ENCODE data around the gene ATAD1.
"Not testable (repeated sequence)": the region's sequence is repeated elsewhere in the genome, so short reads cannot be mapped to it uniquely, and the experiment has no call there.

The ATAD1 gene

DNA sequence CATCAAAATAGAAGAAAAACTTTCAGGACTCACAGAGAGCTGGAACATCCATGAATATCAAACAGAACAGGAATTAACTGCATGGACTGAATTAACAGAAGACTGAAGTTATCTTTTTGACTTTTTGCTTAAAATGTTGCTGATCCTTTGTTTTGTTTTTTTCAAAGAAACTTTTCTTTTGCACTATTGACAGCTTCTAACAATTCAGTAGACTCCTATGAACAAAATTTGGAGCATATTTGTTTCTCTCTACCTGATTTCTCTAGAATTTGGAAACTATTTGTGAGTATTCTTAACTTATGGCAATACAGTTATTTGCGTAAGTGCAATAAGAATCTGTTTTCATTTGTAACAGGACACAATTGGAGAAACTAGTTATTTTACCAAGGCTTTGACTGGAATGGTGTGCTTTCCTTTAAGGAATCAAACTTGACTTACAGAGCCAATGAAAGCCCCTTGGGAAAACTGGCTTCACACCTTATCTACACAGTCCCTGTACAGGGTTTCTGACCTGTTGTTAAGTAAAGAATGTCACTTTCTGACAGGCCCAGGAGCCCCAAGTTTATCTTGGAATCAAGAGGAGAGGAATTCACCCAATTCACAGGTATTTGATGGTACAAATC lies 16.1 kb downstream of the ATAD1 start:
- not testable (repeated sequence) for DNase-seq (ENCODE audit: low read depth)

DNA sequence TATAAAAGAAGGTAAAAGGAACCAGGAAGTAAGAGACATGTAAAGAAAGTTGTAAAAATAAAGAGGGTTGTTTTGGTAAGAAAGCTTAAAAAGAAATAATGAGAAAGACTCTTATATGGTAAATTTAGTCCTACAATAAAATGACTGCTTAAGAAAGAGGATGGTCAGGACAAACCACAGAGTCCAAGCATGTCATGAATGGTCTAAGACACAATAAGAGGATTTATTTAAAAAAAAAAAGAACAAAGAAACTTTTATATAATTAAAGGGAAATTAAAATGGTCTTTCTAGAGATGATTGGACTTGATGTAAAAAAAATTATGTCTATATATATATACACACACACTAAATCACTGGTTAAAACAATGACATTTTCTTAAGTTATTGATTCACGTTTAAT lies 18.2 kb downstream of the ATAD1 start:
- no peak for DNase-seq (ENCODE audit: low read depth)

DNA sequence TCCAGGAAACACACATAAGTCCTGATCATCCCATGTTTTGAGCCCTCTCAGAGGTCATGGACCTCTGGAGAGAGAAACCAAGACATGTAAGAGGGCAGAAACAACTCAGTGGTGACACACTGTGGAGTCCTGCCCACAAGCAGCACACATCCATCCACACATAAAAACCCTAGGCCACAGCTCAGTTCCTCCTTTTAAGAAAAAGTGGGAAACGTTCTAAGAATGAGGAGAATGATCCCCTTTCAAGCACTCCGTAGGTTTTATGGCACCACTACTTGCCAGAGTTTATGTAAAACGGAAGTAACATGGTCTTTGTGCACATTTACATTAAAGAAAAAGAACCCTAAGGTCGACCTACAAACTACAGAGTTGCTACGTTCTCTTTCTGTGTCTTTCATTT lies 19.9 kb downstream of the ATAD1 start:
- no peak for DNase-seq (ENCODE audit: low read depth)

DNA sequence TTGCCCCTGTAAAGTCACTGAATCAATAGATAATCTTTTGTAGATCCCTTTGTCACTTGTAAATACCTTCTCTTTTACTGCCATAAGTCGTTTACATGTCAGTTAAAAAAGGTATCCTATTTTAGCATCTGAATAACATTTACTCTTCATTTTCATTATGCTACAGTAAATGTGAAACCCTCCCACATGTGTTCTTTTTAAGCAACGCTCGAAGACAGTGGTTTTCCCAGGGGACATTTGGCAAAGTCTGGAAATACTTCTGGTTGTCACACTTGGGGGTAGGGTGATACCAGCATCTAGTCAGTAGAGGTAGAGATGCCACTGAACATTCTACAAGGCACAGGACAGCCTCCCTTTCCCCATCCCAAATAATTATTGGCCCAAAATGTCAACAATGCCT lies 23.7 kb downstream of the ATAD1 start:
- no peak for DNase-seq (ENCODE audit: low read depth)

DNA sequence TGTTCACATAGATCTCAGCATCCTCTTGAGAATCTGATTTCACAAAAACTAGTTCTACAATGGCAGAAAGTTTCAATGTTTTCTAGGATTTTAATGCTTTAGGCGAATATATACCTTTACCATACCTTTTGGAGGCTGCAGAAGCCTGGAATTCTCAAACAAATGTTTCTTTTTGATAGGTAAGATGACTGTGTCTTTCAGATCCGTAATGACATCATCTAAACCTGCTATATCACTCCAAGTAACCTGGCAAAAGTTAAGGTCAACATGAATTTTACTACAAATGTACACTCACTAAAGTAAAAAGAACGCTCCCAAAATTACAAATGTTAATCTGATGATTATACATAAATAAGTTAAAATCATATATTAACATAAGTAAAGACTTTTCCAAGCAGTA lies 27.8 kb downstream of the ATAD1 start:
- no peak for DNase-seq (ENCODE audit: low read depth)

DNA sequence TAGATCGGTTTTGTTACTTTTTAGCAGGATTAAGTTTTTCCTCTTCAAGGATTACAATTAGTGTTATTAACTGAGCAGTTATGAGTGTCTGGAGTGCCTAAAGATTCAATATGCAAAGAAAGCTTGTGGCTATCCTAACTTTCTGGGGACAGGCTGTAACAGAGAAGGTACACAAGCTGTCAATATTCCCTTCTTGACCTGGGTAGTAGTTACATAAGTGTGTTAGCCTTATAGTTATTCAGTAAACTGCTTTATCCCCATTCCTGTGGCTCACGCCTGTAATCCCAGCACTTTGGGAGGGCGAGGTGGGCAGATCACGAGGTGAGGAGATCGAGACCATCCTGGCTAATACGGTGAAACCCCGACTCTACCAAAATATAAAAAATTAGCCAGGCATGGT lies 31.6 kb downstream of the ATAD1 start:
- DNase-seq (ENCODE audit: low read depth) = no peak

DNA sequence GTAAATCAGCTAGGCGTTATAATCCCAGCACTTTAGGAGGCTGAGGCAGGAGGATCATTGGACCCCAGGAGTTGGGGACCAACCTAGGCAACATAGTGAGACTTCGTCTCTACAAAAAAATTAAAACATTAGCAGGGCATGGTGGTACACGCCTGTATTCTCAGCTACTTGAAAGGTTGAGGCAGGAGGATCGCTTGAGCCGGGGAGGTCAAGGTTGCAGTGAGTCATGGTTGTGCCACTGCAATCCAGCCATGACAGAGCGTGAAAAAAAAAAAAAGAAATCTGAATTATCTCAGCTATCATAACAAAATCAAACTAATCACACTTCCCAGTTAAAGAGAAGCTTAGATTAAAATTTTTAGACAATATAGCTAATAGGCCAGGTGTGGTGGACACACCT lies 35.3 kb downstream of the ATAD1 start:
- no peak for DNase-seq (ENCODE audit: low read depth)

DNA sequence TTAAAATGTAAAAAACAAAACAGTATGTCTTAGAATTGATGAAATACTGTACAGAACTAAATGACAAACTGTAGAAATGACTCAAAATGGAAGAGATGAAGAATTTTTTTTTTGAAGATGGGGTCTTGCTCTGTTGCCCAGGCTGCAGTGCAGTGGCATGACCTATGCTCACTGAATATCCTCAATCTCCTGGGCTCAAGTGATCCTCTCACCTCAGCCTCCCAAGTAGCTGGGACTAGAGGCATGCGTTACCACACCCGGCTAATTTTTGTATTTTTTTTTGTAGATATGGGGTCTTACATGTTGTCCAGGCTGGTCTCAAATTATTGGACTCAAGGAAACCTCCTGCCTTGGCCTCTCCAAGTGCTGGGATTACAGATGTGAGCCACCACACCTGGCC lies 36.5 kb downstream of the ATAD1 start:
- DNase-seq (ENCODE audit: low read depth) = no peak

DNA sequence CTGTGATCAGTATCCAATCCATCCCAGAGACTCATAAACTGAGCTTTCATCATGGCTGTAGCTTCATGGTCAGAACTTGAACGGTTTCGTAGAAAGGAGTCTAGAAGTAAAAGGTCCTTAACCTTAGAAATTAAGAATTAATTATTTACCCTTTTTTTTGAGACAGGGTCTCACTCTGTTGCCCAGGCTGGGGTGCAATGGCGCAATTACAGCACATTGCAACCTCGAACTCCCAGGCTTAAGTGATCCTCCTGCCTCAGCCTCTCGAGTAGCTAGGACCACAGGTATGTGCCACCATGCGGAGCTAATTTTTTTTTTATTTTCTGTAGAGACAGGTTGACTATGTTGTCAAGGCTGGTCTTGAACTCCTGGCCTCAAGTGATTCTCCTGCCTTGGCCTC lies 41.7 kb downstream of the ATAD1 start:
- no peak for DNase-seq (ENCODE audit: low read depth)

DNA sequence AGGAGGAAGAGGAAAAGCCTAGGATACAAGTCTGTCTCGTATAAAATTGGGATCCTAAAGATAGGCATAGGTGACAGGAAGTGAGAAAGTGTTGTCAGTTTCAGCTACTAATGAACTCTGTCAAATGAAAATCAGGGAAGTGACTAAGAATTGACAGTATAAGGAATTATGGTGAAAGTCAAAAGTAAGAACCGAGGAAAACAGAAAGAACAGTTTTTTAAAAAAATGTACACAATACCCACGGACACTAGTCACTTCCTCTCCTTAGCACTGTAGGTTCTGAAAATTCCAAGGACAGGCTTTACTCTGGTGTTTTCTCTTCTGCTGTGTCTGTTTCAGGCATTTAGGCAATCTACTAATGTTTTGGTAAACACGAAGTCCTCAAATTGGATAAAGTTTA lies 42.3 kb downstream of the ATAD1 start:
- no peak for DNase-seq (ENCODE audit: low read depth)

DNA sequence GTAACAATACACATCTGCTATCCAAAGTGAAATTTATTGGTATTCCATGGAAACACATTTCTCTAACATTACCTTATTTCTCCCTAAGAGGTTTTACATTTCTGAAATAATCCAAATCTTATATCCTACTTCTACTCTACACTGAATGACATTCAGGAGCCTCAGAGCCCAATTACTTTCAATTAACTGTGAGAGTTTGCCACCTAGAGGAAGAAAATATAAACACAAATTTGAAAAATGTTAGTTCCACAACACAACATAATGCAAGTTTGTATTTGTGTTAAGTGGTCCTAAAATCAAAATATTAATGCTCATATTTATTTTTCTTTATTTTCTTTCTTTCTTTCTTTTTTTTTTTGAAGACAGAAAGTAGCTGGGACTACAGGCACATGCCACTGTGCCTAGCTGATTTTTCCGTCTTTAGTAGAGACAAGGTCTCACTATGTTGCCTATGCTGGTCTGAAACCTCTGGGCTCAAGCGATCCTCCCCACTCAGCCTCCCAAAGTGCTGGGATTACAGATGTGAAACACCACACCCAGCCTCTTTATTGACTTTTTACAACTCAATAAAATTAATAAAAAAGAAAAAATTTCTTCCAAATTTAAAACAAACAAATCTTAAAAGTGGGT lies 46.0 kb downstream of the ATAD1 start:
- DNase-seq (ENCODE audit: low read depth) = no peak

DNA sequence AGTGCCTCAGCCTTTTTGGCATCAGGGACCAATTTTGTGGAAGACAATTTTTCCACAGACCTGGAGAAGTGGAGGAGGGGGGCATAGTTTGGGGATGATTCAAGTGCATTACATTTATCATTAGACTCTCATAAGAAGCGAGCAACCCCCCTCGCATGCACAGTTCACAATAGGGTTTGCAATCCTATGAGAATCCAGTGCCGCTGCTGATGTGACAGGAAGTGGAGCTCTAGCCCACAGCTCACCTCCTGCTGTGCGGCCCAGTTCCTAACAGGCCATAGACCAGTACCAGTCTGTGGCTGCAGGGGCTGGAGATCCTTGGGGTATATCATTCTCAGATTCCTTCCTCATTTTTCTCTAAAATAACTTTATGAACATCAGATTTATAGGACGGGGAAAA lies 50.8 kb downstream of the ATAD1 start:
- DNase-seq (ENCODE audit: low read depth) = no peak

DNA sequence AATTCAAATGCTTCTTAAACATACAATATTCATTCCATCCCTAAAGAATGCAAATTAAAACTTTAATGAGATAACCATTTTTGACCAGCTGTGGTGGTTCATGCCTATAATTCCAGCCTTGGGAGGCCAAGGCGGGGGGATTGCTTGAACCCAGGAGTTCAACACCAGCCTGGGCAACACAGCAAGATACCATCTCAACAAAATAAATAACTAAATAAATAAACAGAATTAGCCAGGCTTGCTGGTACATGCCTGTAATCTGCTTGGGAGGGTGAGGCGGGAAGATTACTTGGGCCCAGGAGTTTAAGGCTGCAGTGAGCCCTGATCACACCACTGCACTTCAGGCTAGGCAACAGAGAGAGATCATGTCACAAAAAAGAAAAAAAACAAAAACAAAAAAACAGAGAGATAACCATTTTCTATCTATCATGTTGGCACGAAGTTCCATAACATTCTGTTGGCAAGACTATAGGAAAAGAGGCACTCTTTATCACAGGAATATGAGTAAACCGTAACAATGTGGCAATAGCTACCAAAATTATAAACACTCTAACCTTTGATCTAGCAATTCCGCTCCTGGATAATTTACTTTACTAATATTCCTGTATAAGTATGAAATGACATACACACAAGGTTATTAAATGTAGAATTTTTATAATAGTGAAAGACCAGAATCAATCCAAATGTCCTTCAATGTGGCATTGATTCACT lies 52.2 kb downstream of the ATAD1 start:
- no peak for DNase-seq (ENCODE audit: low read depth)

DNA sequence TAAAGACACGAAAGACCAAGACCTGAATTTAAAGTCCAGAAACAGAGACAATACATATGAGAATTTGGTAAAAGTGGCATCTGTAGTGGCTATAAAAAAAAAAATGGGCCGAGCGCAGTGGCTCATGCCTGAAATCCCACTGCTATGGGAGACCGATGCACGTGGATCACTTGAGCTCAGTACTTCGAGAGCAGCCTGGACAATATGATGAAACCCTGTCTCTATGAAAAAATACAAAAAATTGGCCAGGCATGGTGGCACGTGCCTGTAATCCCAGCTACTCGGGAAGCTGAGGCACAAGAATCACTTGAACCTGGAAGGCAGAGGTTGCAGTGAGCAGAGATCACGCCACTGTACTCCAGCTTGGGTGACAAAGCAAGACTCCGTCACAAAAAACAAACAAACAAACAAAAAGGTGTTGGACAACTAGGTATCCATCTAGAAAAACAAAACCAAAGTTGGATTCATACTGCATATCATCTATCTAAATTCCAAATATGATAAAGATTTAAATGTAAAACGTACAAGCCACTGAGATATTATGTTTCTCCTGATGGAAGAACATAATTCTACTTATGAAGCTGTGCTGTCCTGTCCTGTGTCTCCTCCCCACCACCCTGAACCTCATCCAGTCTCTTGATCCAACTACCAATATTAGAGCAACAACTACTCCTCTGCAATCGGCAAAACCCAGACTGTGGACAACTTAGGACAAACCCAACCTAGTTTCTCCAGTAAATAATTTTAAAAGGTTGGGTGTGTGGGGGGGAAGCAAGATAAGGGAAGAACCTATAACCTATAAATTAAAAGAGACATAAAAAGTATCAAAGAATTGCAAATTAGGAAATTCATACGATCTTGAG lies 53.7 kb downstream of the ATAD1 start:
- DNase-seq (ENCODE audit: low read depth) = no peak

DNA sequence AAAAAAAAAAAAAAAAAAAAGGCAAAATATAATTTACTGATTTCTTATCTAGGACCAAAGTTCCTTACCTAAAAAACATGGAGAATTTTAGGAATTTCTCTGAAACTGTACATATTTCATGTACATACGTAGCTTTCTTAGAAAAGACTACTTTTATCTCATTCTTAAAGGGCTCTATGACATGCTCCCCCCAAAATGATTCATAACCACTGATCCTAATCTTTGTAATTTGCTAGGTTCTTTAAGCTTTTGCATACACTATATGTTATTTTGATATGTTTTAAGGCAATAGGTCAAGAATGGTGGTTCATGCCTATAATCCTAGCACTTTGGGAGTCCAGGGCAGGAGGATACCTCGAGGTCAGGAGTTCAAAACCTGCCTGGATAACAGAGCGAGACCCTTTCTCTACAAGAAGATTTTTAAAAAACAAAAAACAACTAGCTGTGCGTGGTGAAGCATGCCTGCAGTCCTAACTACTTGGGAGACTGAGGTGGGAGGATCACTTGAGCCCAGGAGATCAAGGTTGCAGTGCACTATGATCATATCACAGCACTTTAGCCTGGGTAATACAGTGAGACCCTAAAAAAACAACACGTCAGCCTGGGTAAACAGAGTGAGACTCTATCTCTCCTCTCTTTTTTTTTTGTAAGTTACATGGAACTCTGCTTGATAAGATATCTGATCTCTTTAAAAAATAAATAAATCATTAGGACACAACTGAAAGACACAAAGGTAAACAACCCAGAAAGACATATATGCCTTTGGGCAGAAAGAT lies 54.8 kb downstream of the ATAD1 start:
- DNase-seq (ENCODE audit: low read depth) = no peak

DNA sequence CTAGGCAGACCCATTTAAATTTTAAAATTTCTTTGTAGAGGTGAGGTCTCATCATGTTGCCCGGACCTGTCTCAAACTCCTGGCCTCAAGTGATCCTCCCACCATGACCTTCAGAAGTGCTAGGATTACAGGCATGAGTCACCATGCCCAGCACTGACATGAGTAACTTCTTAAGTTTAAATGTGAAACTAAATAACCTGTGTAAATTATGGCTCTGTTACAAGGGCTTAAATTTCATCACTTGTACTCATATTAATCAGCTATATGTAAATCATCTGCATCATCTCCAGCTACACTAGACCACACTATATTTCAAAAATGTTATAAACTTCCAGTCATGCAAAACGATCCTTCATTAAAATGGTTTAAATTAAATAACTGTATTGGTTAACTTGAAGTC lies 56.1 kb downstream of the ATAD1 start:
- DNase-seq (ENCODE audit: low read depth) = peak; percentile 4

DNA sequence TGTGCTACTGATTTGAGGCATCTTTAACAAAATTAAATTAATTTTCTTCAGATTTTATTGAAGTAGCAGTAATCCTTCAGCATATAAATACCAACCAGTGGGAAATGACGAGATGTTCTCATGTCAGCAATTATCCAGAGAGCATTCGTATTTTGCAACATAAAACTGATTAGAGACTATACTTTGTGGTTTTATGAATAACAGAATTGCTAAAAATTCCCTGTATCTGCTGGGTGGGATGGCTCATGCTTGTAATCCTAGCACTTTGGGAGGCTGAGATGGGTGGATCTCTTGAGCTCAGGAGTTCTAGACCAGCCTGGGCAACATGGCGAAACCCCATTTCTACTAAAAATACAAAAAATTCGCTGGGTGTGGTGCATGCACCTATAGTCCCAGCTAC lies 56.9 kb downstream of the ATAD1 start:
- DNase-seq (ENCODE audit: low read depth) = no peak

DNA sequence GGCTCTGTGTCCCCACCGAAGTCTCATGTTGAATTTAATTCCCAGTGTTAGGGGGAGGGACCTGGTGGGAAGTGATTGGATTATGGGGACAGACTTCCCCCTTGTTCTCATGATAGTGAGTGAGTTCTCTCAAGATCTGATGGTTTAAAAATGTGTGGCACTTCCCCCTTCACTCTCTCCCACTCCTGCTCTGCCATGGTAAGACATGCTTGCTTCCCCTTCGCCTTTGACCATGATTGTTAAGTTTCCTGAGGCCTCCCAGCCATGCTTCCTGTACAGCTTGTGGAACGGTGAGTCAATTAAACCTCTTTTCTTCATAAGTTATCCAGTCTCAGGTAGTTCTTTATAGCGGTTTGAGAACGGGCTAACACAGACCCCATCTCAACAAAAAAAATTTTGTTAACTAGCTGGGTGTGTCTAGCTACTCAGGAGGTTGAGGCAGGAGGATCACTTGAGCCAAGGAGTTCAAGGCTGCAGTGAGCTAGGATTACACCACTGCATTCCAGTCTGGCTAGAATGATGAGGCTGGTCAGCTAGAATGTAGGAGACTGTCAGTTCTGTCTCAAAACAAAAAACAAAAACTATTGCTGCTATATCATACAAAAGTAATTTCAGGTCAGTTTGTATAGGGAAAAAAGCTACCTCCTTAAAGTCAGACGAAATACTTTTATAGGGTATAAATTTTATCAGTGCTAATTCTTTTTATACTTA lies 57.7 kb downstream of the ATAD1 start:
- DNase-seq (ENCODE audit: low read depth) = no peak

DNA sequence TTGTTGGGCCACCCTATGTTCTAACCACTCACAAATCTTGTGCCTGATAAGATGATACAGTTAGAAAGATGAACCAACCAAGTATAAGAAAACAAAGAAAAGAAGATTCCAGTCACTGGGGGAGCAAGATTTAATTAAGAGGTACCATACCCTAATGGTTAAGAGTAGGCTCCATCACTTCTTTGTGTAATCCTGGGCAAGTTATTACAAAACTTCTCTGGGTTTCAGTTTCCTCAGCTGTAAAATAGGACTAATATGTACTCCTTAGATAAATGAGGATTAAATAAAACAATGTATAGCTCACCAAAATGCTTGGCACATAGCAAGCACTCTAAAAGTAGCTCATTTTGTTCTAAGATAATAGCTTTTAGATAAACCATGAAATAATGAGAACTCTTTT lies 58.5 kb downstream of the ATAD1 start:
- no peak for DNase-seq (ENCODE audit: low read depth)

DNA sequence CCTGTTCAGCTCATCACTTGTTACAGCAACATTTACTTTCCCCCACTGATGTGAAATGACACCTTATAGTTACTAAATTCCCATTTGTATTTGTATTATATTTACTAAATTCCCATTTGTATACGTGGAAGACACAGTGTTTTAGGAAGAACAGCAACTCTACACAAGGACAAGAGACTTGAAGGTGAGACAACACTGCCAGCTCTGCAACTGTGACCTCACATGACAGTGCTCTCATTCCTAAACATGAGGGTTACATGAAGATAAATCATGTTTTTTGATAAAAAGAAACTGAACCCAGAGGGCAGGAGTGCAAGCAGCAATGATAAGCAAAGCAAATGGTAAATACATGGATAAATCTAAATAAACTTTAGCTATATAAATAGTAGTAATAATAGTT lies 60.3 kb downstream of the ATAD1 start:
- DNase-seq (ENCODE audit: low read depth) = no peak
